Smooth muscle cell (in vitro differentiated cells): Measurements from ENCODE around the gene GALNT6. TPM values are rescaled to one million over a fixed set of nuclear protein-coding genes. Genes with fewer than 3 reads are reported as not detected.

Source experiments
- DNase-seq: peaks from one replicate; lab custom pipeline; 2025; ENCODE audit not compliant: unreplicated experiment; lab: John Stamatoyannopoulos, UW
- H2AFZ ChIP-seq: fragments of 200-600 bp; sonication (generic); 2 replicates; pipeline ENCODE4 v1.6.0; 2016; ENCODE audit warnings: antibody characterized with exemption, low read depth, mild to moderate bottlenecking
- H3F3A ChIP-seq: fragments of 200-600 bp; sonication (generic); 2 replicates; pipeline ENCODE4 v1.6.0; 2017; ENCODE audit warnings: antibody characterized with exemption, low read depth
- H3K27ac ChIP-seq: fragments of 200-600 bp; sonication (generic); 2 replicates; pipeline ENCODE4 v1.5.1; 2016; ENCODE audit warnings: low read depth, mild to moderate bottlenecking
- H3K27me3 ChIP-seq: fragments of 200-600 bp; sonication (generic); 2 replicates; pipeline ENCODE4 v1.6.1; 2016; ENCODE audit warnings: low read depth, mild to moderate bottlenecking
- H3K36me3 ChIP-seq: fragments of 200-600 bp; sonication (generic); 2 replicates; pipeline ENCODE4 v1.5.1; 2016; ENCODE audit warnings: low read depth
- H3K4me1 ChIP-seq: fragments of 200-600 bp; sonication (generic); 2 replicates; pipeline ENCODE4 v1.5.1; 2016; ENCODE audit warnings: low read depth
- H3K4me2 ChIP-seq: fragments of 200-600 bp; sonication (generic); 2 replicates; pipeline ENCODE4 v1.6.0; 2016; ENCODE audit warnings: mild to moderate bottlenecking
- H3K4me3 ChIP-seq: fragments of 200-600 bp; sonication (generic); 2 replicates; pipeline ENCODE4 v1.5.1; 2016; ENCODE audit warnings: mild to moderate bottlenecking
- H3K79me2 ChIP-seq: fragments of 200-600 bp; sonication (generic); 2 replicates; pipeline ENCODE4 v1.6.0; 2016; ENCODE audit warnings: low read depth, mild to moderate bottlenecking
- H3K9ac ChIP-seq: fragments of 200-600 bp; sonication (generic); 2 replicates; pipeline ENCODE4 v1.6.0; 2016; ENCODE audit warnings: low read depth
- H3K9me3 ChIP-seq: fragments of 200-600 bp; sonication (generic); replicated peaks from 2 replicates; pipeline ENCODE4 v1.5.1; 2016; ENCODE audit warnings: low read depth
- H4K20me1 ChIP-seq: fragments of 200-600 bp; sonication (generic); 2 replicates; pipeline ENCODE4 v1.6.0; 2016; ENCODE audit warnings: low read depth
- CTCF ChIP-seq: fragments of 200-600 bp; sonication (generic); IDR thresholded peaks from 2 replicates; pipeline ENCODE4 v1.5.1; 2017; ENCODE audit warnings: borderline replicate concordance, mild to moderate bottlenecking, antibody characterized with exemption; ENCODE audit not compliant: insufficient read depth, poor library complexity, severe bottlenecking
- WGBS: methylation state at CpG from one replicate; pipeline ENCODE4 v1.1.7; 2016; ENCODE audit warnings: low lambda C conversion rate; 5-methylcytosine and 5-hydroxymethylcytosine counted together
- polyA plus RNA-seq: library from polyadenylated mRNA; unstranded; fragments of >200 nt; fragmentation: Nextera tagmentation; extraction: Ambion mirVana; gene quantifications from 2 replicates; pipeline ENCODE4 v1.2.1, GENCODE V29; 2016
- total RNA-seq: library from RNA; depleted of rRNA; stranded (reverse); fragments of >200 nt; gene quantifications from 2 replicates; pipeline ENCODE4 v1.2.3, GENCODE V29; 2014

GALNT6 gene
- total and polyA plus RNA-seq, 2 experiments from 2014 or later, result 7.8 to 55.6 TPM

GRCh38 chr12:51415931-51416330 is 24.7 kb upstream of the GALNT6 start:
- H4K20me1 ChIP-seq, result no peaks in the 10 kb centered on the region

GRCh38 chr12:51413791-51414190 is 22.6 kb upstream of the GALNT6 start:
- Histone ChIP-seq H3K27ac (no peak overlapping the region), H3K4me3 (no peak overlapping the region), H4K20me1 (no peaks in the 10 kb centered on the region), H3K9me3 (no peaks in the 10 kb centered on the region), H3K4me1 (no peaks in the 10 kb centered on the region), H3K79me2 (peaks cover 4% of the 10 kb centered on the region), H3K4me2 (peak overlapping the region; percentile 54), H3K27me3 (no peaks in the 10 kb centered on the region), H3K9ac (no peak overlapping the region), H2AFZ (no peak overlapping the region), H3F3A (peaks cover 3% of the 10 kb centered on the region), H3K36me3 (no peaks in the 10 kb centered on the region)
- WGBS, result 85% methylated on average over 3 of the region's 3 CpGs
- TF ChIP-seq CTCF, result no peak
- no peak for DNase-seq

More at GRCh38 chr12:51415931-51416330, 24.7 kb upstream of the GALNT6 start:
- 97% methylated on average over 1 of the region's 1 CpG for WGBS
- Histone ChIP-seq H3K27me3 (no peaks in the 10 kb centered on the region), H3K9ac (no peak overlapping the region), H2AFZ (no peak overlapping the region), H3K4me2 (no peak overlapping the region), H3K4me1 (peaks cover 4% of the 10 kb centered on the region), H3F3A (no peaks in the 10 kb centered on the region), H3K4me3 (no peak overlapping the region), H3K9me3 (no peaks in the 10 kb centered on the region), H3K27ac (no peak overlapping the region), H3K79me2 (peaks cover 4% of the 10 kb centered on the region), H3K36me3 (no peaks in the 10 kb centered on the region)
- no peak for DNase-seq
- TF ChIP-seq CTCF, result no peak

GRCh38 chr12:51413149-51413548 is 21.9 kb upstream of the GALNT6 start:
- TF ChIP-seq CTCF, result no peak
- Histone ChIP-seq H3K36me3 (no peaks in the 10 kb centered on the region), H3K79me2 (peaks cover 4% of the 10 kb centered on the region), H4K20me1 (no peaks in the 10 kb centered on the region), H3K27me3 (no peaks in the 10 kb centered on the region), H3K9ac (no peak overlapping the region), H2AFZ (no peak overlapping the region), H3F3A (peaks cover 3% of the 10 kb centered on the region), H3K4me3 (no peak overlapping the region), H3K4me2 (peak overlapping the region; percentile 54), H3K4me1 (no peaks in the 10 kb centered on the region), H3K9me3 (no peaks in the 10 kb centered on the region), H3K27ac (no peak overlapping the region)
- no peak for DNase-seq

GRCh38 chr12:51409846-51410245 is 18.6 kb upstream of the GALNT6 start:
- Histone ChIP-seq H3K79me2 (peaks cover 4% of the 10 kb centered on the region), H3K4me1 (no peaks in the 10 kb centered on the region), H3K9me3 (no peaks in the 10 kb centered on the region), H3K9ac (no peak overlapping the region), H3K27ac (no peak overlapping the region), H3F3A (peaks cover 3% of the 10 kb centered on the region), H3K27me3 (no peaks in the 10 kb centered on the region), H2AFZ (no peak overlapping the region), H3K4me2 (no peak overlapping the region), H3K4me3 (no peak overlapping the region), H3K36me3 (no peaks in the 10 kb centered on the region), H4K20me1 (no peaks in the 10 kb centered on the region)
- DNase-seq, result no peak
- WGBS, result 9% methylated on average over 8 of the region's 8 CpGs
- no peak for TF ChIP-seq CTCF
